Glomerular endothelial cell (primary cell): Measurements from ENCODE around the gene DALRD3. TPM values are rescaled to one million over a fixed set of nuclear protein-coding genes. Genes with fewer than 3 reads are reported as not detected.
"Not testable (repeated sequence)": the region's sequence is repeated elsewhere in the genome, so short reads cannot be mapped to it uniquely, and the experiment has no call there.

Experiments
- DNase-seq: peaks from one replicate; pipeline ENCODE4 v3.0.0-alpha.2; 2011; ENCODE audit warnings: low read depth, low spot score; ENCODE audit errors: extremely low read depth
- total RNA-seq: library from RNA; depleted of rRNA; stranded (reverse); fragments of >200 nt; gene quantifications from 2 replicates; pipeline ENCODE4 v1.2.3, GENCODE V29; 2015

DALRD3 gene
- total RNA-seq, 1 donor from 2014 or later: 35.2 TPM

DNA sequence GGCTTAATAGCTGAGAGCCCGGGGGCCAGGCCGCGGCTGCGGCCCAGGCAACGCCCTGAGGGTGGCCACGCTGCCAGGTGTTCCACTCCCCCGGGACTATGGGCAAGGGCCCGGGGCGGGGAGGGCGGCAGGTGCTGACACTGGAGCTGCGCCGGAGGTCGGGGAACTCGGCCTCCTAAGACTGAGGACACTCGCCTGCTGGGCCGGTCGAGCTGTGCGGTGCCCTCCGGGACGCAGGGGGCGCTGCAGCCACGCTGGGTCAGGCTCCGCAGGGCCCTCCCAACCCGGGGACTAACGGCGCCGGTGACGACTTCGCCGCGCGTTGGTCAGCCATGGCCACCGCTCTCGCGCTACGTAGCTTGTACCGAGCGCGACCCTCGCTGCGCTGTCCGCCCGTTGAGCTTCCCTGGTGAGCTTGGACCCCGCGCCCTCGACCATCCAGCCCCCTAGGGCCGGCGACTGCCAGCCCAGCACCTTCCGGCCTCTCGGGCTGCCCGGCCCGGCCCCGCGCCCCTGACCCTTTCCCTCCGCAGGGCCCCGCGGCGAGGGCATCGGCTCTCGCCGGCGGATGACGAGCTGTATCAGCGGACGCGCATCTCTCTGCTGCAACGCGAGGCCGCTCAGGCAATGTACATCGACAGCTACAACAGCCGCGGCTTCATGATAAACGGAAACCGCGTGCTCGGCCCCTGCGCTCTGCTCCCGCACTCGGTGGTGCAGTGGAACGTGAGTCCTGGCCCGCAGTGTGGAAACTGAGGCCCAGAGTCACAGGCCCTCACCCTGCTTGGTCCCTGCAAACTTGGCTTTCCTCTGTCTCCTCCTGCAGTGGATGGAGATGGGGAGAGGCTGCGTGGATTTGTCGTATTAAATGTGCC, 3.7 kb upstream of the DALRD3 start, which contains the start of gene NDUFAF3:
Gene NDUFAF3, plus strand, starts transcription at position 309 of the 875 bp plus-strand sequence. Its CDS starts 24 bp downstream, at position 333.
- DNase-seq: peak; percentile 42

DNA sequence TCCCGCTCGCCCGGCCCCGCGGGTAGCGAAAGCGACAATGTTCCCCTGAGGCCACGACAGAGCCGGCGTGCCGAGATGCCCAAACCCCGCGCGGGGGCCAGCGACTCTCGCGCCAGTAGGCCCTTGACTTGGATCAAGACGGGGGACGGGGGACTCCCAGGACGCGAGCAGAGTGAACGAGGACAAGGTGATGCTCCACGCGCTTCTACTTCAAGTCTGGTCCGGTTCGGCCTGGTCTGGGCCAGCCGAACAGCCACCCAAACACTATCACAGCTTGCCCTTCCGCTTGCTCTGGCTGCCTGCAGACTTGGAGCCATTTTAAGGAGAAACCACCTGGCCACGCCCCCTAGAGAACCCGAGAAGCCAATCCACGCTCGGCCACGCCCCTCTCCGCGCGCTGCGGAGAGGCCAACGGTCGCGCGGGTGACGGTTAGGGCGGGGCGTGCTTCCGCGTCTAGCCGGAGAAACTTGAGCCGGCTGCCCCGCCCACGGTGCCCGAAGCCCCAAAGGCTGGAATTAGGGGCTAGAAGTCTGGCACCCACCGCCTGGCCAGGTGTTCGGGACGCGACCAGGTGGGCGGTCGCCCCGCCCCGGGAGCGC, 2.9 kb upstream of the DALRD3 start:
- peak; percentile 83 for DNase-seq

DNA sequence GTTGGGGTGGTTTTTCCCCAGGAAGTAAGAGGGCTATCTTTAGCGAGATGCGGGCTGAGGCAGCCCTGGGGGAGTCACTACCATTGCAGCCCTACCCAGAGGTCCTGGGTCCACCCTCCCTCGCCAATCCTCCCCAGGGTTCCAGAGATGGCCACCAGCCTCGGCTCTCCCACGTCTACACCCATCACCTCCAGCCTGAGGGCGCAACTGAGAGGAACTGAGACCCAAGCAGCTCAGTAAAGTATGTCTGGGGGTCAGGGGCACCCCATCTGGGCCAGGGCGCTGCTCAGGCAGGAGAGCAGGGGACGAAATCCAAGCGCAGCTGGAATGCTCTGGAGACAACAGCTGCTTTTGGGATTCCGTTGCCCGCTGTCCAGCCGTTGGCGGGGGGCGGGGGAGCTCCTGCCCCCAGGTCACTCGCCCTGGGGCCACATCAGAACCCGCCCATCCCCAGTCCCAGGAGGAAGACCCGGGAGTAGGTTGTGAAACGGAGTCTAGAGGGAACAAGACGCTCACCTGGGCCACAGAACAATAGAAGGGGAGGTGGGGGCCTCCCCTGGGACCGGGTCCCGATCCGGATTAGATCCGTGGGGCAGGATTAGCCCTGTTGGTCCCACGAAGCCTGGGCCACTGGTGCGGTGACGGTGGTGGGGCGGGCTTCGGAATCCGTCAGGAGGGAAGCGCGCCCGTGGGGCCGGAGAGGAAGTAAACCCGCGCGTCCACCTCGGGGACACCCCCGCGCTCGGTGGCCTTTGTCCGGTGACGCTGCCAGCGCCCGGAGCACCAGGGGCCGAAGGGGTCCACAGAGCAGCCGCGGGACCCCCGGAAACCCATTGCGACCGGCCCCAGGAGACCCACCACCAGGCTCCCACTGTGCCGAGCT, 2.2 kb upstream of the DALRD3 start:
- DNase-seq: no peak

DNA sequence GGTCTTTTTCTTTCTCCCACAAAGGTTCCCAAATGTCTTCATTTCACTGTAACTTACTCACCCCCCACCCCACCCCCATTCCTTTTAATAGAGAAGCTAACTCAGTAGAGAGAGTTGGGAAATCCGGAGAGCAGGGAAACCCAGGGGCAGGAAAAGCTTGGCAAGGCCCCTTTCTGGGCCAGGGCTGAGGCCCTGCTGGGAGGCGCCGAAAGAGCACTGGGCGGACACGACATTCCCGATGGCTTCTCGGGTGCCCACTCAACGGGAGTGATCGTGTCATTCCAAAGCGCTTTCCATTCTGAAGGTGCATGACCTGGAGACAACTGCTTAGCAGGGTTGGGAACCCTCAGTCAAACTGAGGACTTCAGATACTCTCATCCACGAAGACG, 1.6 kb upstream of the DALRD3 start:
- no peak for DNase-seq

DNA sequence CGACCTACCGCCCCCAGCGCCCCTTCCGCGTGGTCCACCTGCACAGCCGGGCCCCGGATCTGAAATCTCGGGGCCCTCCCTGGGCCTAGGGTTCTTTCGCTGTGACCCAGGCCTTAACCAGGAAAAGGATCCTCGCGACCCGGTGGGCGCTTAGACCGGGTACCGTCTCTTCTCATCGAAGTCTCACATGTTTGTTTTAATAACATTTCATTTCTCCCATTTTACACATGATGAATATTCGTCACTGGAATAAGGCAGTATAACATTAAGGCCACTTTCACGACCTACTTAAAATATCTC, 277 bp upstream of the DALRD3 start:
- DNase-seq: no peak

DNA sequence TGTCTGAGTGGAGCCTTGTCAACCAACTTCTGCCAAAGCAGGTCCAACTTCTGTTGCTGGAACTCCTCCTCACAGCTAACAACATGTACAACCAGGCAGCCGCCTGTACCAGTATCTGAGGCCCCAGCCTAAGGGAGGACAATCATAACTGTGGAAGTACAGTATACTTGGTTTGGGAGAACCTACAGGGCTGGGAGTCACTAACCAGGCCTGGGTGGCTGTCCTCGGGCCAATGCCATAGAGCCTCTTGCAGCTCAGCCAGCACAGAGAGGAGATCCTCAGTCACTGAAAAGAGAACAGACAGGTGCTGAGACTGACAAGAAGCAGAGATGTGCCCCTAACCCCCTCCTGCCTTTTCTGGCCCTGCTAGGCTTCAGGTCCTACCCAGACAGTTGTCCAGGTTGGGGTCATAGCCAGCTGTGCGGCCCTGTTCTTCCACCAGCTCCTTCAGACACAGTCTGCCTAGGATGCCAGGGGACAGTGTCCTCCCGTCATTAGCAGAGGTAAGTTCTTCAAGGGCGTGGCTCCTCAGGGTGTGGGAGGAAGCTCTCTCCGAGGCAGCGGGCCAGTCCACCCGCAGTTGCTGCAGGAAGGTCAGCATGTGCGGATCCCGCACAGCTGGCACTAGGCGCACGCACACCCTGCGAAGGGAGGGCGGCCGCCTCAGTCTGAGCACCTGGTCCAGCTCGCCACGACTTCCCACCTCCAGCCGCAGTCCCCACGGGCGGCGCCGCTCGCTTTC, 980 bp downstream of the DALRD3 start:
- no peak for DNase-seq

DNA sequence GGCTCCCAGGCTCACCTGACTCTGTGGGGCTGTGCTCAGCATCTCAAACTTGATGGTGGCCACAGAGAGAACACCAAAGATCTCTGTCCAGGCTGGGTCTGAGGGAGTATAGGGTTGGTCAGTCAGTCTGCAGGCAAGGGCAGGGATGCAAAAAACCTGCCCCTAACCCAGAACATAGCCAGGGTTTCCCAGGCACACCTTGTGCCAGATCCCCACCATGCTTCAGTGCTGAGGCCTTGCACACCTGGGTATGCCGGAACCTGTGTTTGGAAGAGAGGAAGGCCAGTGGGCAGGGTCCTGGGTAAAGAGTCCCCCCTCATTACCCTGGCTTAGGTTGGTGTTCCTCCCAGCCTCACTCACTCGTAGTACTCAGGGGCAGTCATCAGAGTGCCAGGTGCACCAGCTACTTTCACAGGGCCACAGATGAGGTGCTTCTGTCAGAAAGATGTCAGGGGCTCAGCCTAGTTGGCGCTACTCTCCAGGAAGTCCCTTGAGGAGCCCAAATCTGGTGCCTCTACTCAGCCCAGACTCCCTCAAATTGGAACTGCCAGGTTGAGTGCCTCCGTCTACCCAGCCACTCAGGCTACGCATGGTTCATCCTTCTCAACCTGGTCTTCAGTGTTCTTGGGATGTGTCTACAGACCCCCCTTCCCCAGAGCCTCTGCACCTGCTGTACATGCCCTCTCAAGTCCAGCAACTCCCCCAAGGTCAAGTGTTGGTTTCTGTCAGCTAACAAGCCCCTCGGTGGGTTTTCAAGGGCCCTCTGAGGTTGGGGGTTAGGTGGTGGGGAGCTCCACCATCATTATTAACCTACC, 1.8 kb downstream of the DALRD3 start:
- no peak for DNase-seq

DNA sequence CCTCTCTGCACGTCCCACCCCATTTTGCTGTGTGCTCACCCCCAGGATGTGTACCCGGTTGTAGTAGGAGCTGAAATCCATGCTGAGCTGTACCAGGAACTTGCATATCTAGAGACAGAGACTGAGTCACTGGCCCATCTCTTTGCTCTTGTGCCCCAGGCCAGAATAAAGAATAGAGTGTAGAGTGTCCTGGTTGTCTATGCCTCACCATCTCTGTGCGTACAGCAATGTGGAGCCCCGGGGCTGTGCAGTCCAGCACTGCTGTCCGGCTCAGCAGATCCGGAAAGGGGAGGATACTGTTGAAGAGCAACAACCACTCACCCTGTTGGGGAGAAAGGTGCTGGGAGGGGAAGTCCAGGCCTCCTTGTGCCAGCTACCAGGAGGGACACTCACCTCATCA, 2.6 kb downstream of the DALRD3 start:
- DNase-seq: no peak

DNA sequence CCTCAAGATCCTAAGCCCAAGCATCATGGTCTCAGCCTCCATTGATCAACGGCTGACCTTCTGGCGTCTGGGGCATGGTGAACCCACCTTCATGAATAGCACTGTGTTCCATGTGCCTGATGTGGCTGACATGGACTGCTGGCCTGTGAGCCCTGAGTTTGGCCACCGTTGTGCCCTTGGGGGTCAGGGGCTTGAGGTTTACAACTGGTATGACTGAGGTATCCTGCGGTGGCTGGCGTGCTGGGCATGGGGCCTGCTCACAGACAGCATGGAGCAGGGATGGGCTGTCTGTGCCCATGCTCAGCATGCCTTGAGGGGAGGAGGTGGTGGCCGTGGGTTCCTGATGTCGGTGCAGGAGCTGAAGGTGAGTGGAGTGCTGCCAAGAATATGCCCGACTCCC, 3.3 kb downstream of the DALRD3 start:
- no peak for DNase-seq

DNA sequence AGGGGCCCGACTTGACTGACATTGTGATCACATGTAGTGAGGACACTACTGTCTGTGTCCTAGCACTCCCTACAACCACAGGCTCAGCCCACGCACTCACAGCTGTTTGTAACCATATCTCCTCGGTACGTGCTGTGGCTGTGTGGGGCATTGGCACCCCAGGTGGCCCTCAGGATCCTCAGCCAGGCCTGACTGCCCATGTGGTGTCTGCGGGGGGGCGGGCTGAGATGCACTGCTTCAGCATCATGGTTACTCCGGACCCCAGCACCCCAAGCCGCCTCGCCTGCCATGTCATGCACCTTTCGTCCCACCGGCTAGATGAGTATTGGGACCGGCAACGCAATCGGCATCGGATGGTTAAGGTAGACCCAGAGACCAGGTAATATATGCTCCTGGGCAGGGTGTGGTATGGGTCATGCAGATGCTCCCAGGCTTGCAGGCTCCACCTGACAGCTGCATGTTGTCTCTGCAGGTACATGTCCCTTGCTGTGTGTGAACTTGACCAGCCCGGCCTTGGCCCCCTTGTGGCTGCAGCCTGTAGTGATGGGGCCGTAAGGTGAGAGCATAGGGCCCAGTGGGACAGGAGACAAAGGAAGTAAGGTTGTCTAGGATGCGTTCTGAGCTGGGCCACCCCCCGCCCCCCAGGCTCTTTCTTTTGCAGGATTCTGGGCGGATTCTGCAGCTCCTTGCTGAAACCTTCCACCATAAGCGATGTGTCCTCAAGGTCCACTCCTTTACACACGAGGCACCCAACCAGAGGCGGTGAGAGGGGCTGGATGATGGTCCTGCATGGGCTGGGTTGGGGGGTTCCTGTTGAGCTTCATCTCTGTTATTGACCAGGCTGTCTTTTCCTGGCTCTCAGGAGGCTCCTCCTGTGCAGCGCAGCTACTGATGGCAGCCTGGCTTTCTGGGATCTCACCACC, 4.4 kb downstream of the DALRD3 start:
- DNase-seq: no peak

DNA sequence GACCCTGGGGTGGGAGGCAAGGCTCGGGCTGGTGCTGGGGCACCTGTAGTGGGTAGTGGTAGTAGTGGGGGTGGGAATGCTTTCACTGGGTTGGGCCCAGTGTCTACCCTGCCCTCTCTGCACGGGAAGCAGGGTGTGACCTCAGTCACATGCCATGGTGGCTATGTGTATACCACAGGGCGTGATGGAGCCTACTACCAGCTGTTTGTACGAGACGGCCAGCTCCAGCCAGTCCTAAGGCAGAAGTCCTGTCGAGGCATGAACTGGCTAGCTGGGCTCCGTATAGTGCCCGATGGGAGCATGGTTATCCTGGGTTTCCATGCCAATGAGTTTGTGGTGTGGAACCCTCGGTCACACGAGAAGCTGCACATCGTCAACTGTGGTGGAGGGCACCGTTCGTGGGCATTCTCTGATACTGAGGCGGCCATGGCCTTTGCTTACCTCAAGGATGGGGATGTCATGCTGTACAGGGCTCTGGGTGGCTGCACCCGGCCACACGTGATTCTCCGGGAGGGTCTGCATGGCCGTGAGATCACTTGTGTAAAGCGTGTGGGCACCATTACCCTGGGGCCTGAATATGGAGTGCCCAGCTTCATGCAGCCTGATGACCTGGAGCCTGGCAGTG, 5.2 kb downstream of the DALRD3 start:
- no peak for DNase-seq

DNA sequence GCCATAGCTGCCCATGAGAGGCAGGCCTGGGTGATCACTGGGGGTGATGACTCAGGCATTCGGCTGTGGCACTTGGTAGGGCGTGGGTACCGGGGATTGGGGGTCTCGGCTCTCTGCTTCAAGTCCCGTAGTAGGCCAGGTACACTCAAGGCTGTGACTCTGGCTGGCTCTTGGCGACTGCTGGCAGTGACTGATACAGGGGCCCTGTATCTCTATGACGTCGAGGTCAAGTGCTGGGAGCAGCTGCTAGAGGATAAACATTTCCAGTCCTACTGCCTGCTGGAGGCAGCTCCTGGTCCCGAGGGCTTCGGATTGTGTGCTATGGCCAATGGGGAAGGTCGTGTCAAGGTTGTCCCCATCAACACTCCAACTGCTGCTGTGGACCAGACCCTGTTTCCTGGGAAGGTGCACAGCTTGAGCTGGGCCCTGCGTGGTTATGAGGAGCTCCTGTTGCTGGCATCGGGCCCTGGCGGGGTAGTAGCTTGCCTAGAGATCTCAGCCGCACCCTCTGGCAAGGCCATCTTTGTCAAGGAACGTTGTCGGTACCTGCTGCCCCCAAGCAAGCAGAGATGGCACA, 5.9 kb downstream of the DALRD3 start:
- DNase-seq: no peak

DNA sequence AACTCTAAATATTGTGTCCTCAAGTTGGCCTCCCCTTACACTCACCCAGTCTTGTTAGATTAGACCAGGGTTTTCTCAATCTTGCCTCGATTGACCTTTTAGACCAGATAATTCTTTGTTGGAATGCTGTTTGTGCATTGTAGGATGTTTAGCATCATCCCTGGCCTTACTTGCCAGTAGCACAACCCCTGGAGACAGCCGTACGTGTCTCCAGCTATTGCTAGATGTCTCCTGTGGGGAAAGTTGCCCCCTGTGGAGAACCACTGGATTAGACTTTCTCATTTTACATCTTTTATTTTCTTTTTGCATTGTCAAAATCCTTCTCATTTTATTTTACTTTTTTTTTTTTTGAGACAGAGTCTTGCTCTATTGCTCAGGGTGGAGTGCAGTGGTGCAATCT, 9.0 kb downstream of the DALRD3 start:
- no peak for DNase-seq

DNA sequence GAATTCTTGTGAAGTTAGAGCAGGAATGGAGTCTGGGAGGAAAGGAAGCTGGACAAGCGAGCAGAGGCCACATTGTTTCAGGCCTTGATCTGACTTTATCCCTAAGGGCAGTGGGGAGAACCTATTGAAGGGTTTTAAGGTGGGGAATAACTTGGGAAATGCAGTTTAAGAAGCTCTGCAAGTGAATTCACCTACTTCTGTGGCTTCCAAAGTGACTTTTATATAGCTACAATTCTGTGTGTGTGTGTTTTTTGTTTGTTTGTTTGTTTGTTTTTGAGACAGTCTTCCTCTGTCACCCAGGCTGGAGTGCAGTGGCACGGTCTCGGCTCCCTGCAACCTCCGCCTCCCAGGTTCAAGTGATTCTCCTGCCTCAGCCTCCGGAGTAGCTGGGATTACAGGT, 9.8 kb downstream of the DALRD3 start:
- not testable (repeated sequence) for DNase-seq

DNA sequence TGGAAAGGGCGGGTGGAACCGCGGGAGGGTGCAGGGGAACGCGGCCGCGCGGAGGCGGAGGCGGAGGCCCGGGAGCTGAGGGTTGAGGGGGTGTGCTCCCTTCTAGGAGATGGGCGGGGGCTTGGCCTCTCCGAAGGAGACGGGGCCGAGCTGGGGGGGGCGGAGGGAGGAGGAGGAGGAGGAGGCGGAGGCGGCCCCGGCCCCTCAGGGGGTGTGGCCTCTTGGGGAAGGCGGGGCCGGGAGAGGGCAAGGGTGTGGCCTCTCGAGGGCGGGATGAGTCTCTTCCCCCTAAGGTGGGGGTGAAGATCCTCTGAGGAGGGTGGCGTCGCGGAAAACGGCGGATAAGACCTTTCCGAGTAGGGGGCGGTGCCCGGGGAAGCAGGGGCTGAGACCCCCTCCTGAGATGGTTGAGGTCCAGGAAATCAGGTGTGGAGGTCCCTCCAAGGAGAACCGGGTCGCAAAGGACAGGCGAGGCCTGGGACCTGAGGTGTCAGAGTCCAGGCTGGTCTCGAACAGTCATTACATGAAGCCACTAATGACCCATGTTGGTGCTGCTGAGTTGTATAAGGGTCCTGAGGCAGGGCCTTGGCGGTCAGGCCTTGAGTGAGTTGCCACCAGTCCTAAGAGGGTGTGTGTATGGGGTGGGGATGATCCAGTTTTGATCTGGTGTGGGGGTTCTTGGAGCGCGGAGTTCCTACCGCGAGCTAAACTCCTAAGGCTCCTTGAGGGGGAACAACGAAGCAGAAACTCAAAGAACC, 10.4 kb downstream of the DALRD3 start:
- no peak for DNase-seq

DNA sequence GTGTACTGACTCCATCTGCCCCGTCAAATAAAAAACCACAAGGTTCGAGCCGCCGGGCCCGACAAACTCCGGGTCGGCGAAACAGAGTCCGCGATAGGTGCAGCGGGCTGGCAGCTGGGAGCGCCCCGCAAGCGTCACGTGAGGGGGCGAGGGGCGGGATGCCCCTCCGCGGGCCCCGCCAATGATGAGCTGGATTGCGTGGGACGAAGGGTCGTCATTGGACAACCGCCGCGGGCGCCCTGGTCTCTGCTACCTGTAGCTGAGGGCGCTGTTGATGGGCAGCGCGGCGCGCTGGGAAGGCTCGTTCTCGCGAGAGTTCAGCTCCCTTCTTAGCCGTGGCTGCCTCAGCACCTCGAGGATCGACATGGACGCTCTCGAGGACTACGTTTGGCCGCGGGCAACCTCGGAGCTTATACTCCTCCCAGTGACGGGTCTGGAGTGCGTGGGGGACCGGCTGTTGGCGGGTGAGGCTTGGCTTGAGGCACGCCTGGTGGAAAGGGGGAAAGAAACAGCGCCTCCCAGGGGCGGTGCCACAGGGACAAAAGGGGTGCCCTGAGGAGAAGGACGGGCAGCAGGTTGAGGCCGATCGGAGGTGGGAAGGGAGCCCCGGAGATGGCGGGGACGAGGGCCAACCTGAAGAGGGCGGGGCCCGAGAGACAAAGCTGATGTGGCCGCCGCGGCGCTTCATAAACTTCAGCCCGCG, 11.2 kb downstream of the DALRD3 start, which contains the start of gene WDR6:
Gene WDR6, plus strand, starts transcription at position 324 of the 703 bp plus-strand sequence. Its CDS starts 41 bp downstream, at position 365.
- DNase-seq: peak; percentile 85
